SK-N-MC (cell line): ENCODE data around the gene VWDE.

Source experiments
- EZH2 ChIP-seq: fragments of 200-600 bp; sonication (generic); IDR thresholded peaks from one replicate; pipeline ENCODE4 v1.6.1; 2017; ENCODE audit warnings: antibody characterized with exemption
- POLR2AphosphoS5 ChIP-seq: IDR thresholded peaks from 2 replicates; pipeline ENCODE4 v1.6.1; 2012; ENCODE audit warnings: mild to moderate bottlenecking, low read depth, low read length, borderline replicate concordance

GRCh38 chr7:12410523-12410922, 6.9 kb upstream of the VWDE start:
- TF ChIP-seq EZH2 (no peak), POLR2AphosphoS5 (no peak)
